HEK293T (cell line): ENCODE results near the gene FBXO21.

Experiments used
- NFRKB ChIP-seq: fragments of 450-650 bp; IDR thresholded peaks from 2 replicates; pipeline ENCODE4 v1.6.1; 2016; ENCODE audit warnings: mild to moderate bottlenecking, moderate library complexity
- ZNF384 ChIP-seq: fragments of 450-650 bp; IDR thresholded peaks from 2 replicates; pipeline ENCODE4 v1.6.1; 2016

GRCh38 chr12:117187421-117187820, 2.8 kb downstream of the FBXO21 start:
- TF ChIP-seq ZNF384 (no peak), NFRKB (no peak)
